DND-41 (cell line): ENCODE measurements around the gene RBM19.

Source experiments
- ATAC-seq: fragments of 200-7000 bp; cut with Tn5 transposase; 3 replicates; pipeline ENCODE4 v1.9.1; 2021; ENCODE audit warnings: low read depth; ENCODE audit not compliant: insufficient read depth
- DNase-seq: peaks from one replicate; pipeline ENCODE4 v3.0.0-alpha.2; 2020
- H2AFZ ChIP-seq: 2 replicates; pipeline ENCODE4 v1.6.0; 2012; ENCODE audit warnings: low read depth, low read length
- H3K27ac ChIP-seq: 2 replicates; pipeline ENCODE4 v1.5.1; 2012; ENCODE audit warnings: low read length, inconsistent platforms
- H3K27me3 ChIP-seq: fragments of 200-600 bp; sonication (generic); 2 replicates; pipeline ENCODE4 v1.6.0; 2012; ENCODE audit warnings: low read length, mild to moderate bottlenecking, inconsistent platforms; ENCODE audit not compliant: insufficient read depth, poor library complexity
- H3K36me3 ChIP-seq: 2 replicates; pipeline ENCODE4 v1.5.1; 2012; ENCODE audit warnings: low read length, inconsistent platforms; ENCODE audit not compliant: insufficient read depth
- H3K4me1 ChIP-seq: 2 replicates; pipeline ENCODE4 v1.5.1; 2012; ENCODE audit warnings: mild to moderate bottlenecking, low read length; ENCODE audit not compliant: insufficient read depth
- H3K4me2 ChIP-seq: 2 replicates; pipeline ENCODE4 v1.6.0; 2012; ENCODE audit warnings: mild to moderate bottlenecking, moderate library complexity, low read length, inconsistent platforms; ENCODE audit not compliant: insufficient read depth
- H3K4me3 ChIP-seq, 2 experiments: fragments of 200-600 bp in 1 of 2; shearing (Covaris generic) in 1 of 2; 2 replicates each; pipeline ENCODE4 v1.5.1; 2012 to 2016; ENCODE audit warnings: inconsistent platforms in 2 of 2, low read length in 2 of 2, mild to moderate bottlenecking in 2 of 2, low read depth in 1 of 2, moderate library complexity in 1 of 2
- H3K79me2 ChIP-seq: 2 replicates; pipeline ENCODE4 v1.6.0; 2012; ENCODE audit warnings: low read length, inconsistent platforms; ENCODE audit not compliant: insufficient read depth
- H3K9ac ChIP-seq: 2 replicates; pipeline ENCODE4 v1.6.0; 2012; ENCODE audit warnings: low read depth, mild to moderate bottlenecking, inconsistent platforms, low read length, moderate library complexity
- H3K9me3 ChIP-seq: 2 replicates; pipeline ENCODE4 v1.5.1; 2012; ENCODE audit warnings: low read length, moderate library complexity, mild to moderate bottlenecking, inconsistent platforms; ENCODE audit not compliant: insufficient read depth, severe bottlenecking
- H4K20me1 ChIP-seq: 2 replicates; pipeline ENCODE4 v1.6.0; 2012; ENCODE audit warnings: low read length; ENCODE audit not compliant: insufficient read depth
- CTCF ChIP-seq: IDR thresholded peaks from 2 replicates; pipeline ENCODE4 v1.5.1; 2012; ENCODE audit warnings: borderline replicate concordance, low read length, moderate library complexity, mild to moderate bottlenecking; ENCODE audit not compliant: poor library complexity, severe bottlenecking; ENCODE audit errors: extremely low read depth
- EZH2 ChIP-seq: IDR thresholded peaks from 3 replicates; pipeline ENCODE4 v1.6.1; 2012; ENCODE audit warnings: borderline replicate concordance, low read depth, mild to moderate bottlenecking, moderate library complexity, low read length, inconsistent platforms; ENCODE audit not compliant: severe bottlenecking

The RBM19 gene

GRCh38 chr12:113955109-113955970, 10.8 kb downstream of the RBM19 start:
- no peak overlapping the region for H3K27ac ChIP-seq
- no peaks in the 10 kb centered on the region for H3K4me1 ChIP-seq
- H3K36me3 ChIP-seq: peaks cover 76% of the 10 kb centered on the region
- H3K9me3 ChIP-seq: no peaks in the 10 kb centered on the region
- TF ChIP-seq EZH2 (no peak), CTCF (peak; percentile 15)
- H3K27me3 ChIP-seq: no peaks in the 10 kb centered on the region
- H3K79me2 ChIP-seq: no peaks in the 10 kb centered on the region
- H4K20me1 ChIP-seq: no peaks in the 10 kb centered on the region
- H3K4me3 ChIP-seq: no peak overlapping the region
- H2AFZ ChIP-seq: no peak overlapping the region
- ATAC-seq: no peak
- DNase-seq: no peak
- no peak overlapping the region for H3K4me2 ChIP-seq
- H3K9ac ChIP-seq: no peak overlapping the region

- Histone ChIP-seq H3K79me2 (no peaks in the 10 kb centered on the region), H3K4me2 (no peak overlapping the region), H3K9ac (no peak overlapping the region), H3K9me3 (no peaks in the 10 kb centered on the region), H4K20me1 (peaks cover 3% of the 10 kb centered on the region; the same call in 1 of the 2 replicates), H3K27ac (no peak overlapping the region), H2AFZ (no peak overlapping the region), H3K36me3 (peaks cover 75% of the 10 kb centered on the region), H3K4me3 (no peak overlapping the region), H3K4me1 (no peaks in the 10 kb centered on the region), H3K27me3 (no peaks in the 10 kb centered on the region)
- no peak for TF ChIP-seq CTCF
- TF ChIP-seq EZH2: no peak
- no peak for DNase-seq
- no peak for ATAC-seq
These were observed 11.6 kb downstream of the RBM19 start for GRCh38 chr12:113954547-113954946.

GRCh38 chr12:113950873-113951272, 15.3 kb downstream of the RBM19 start:
- Histone ChIP-seq H3K9ac (no peak overlapping the region), H3K36me3 (peaks cover 80% of the 10 kb centered on the region), H3K4me3 (no peak overlapping the region), H3K4me2 (no peak overlapping the region), H3K27me3 (no peaks in the 10 kb centered on the region), H2AFZ (no peak overlapping the region), H4K20me1 (peaks cover 4% of the 10 kb centered on the region), H3K4me1 (no peaks in the 10 kb centered on the region), H3K79me2 (no peaks in the 10 kb centered on the region), H3K27ac (no peak overlapping the region), H3K9me3 (no peaks in the 10 kb centered on the region)
- ATAC-seq (no peak), DNase-seq (no peak)
- TF ChIP-seq CTCF (no peak), EZH2 (no peak)
